Activated naive CD8-positive, alpha-beta T cell treated with anti-CD3 and anti-CD28 coated beads, Interleukin-2, amount 50 U/mL, for 16 hours (primary cell): ENCODE results near the gene EIF4ENIF1.
A peak's percentile ranks its signal among the peaks of the same experiment; 100 is the strongest.
"Not testable (repeated sequence)": the region's sequence is repeated elsewhere in the genome, so short reads cannot be mapped to it uniquely, and the experiment has no call there.

Experiments
- DNase-seq: peaks from one replicate; pipeline ENCODE4 v3.0.0-alpha.2; 2020; ENCODE audit warnings: low read depth, low spot score

EIF4ENIF1 gene

GRCh38 chr22:31489632-31490495 lies at the start of gene EIF4ENIF1:
TSS of gene EIF4ENIF1 (minus strand) at chr22:31489842. CDS start at chr22:31488718, 1,124 bp downstream.
- peak; percentile 69 for DNase-seq

GRCh38 chr22:31538815-31539214 lies 49.2 kb upstream of the EIF4ENIF1 start:
- no peak for DNase-seq

- DNase-seq, result no peak
Observed at GRCh38 chr22:31537019-31537535, 47.4 kb upstream of the EIF4ENIF1 start.

GRCh38 chr22:31533374-31533773 lies 43.7 kb upstream of the EIF4ENIF1 start:
- DNase-seq, result no peak

- no peak for DNase-seq
Observed at GRCh38 chr22:31532060-31532459, 42.4 kb upstream of the EIF4ENIF1 start.

GRCh38 chr22:31530823-31531195 lies 41.2 kb upstream of the EIF4ENIF1 start:
- DNase-seq, result no peak

GRCh38 chr22:31526270-31526669 lies 36.6 kb upstream of the EIF4ENIF1 start:
- DNase-seq, result peak; percentile 4

- DNase-seq, result not testable (repeated sequence)
Observed at GRCh38 chr22:31524132-31524531, 34.5 kb upstream of the EIF4ENIF1 start.

GRCh38 chr22:31520051-31520450 lies 30.4 kb upstream of the EIF4ENIF1 start:
- DNase-seq, result no peak

- no peak for DNase-seq
Observed at GRCh38 chr22:31509061-31509762, 19.6 kb upstream of the EIF4ENIF1 start.

GRCh38 chr22:31508536-31508935 lies 18.9 kb upstream of the EIF4ENIF1 start:
- DNase-seq, result no peak

- not testable (repeated sequence) for DNase-seq
Observed at GRCh38 chr22:31507517-31507916, 17.9 kb upstream of the EIF4ENIF1 start.

GRCh38 chr22:31504282-31504681 lies 14.6 kb upstream of the EIF4ENIF1 start:
- no peak for DNase-seq

- no peak for DNase-seq
Observed at GRCh38 chr22:31503211-31503964, 13.7 kb upstream of the EIF4ENIF1 start.

- no peak for DNase-seq
Observed at GRCh38 chr22:31501738-31502137, 12.1 kb upstream of the EIF4ENIF1 start.

- DNase-seq, result no peak
Observed at GRCh38 chr22:31497148-31497938, 7.7 kb upstream of the EIF4ENIF1 start.

- peak; percentile 2 for DNase-seq
Observed at GRCh38 chr22:31496735-31497146, 7.1 kb upstream of the EIF4ENIF1 start.

- DNase-seq, result peak; percentile 91
Observed at GRCh38 chr22:31496007-31496734, 6.5 kb upstream of the EIF4ENIF1 start, which contains the start of gene SFI1. TSS of gene SFI1 (plus strand) at chr22:31496536. CDS start at chr22:31508285, 11,749 bp downstream.

- DNase-seq, result no peak
Observed at GRCh38 chr22:31495343-31495742, 5.7 kb upstream of the EIF4ENIF1 start.

- DNase-seq, result not testable (repeated sequence)
Observed at GRCh38 chr22:31493355-31493754, 3.7 kb upstream of the EIF4ENIF1 start.
